KOPT-K1 (cell line): ENCODE data around the gene ST3GAL2.
A peak's percentile ranks its signal among the peaks of the same experiment; 100 is the strongest.

Source experiments
- H3K27ac ChIP-seq: fragments of 200-600 bp; sonication (generic); 2 replicates; pipeline ENCODE4 v1.5.1; 2016; ENCODE audit warnings: antibody characterized with exemption, mild to moderate bottlenecking, low read depth, low read length; ENCODE audit not compliant: poor library complexity, severe bottlenecking
- H3K36me3 ChIP-seq: fragments of 200-600 bp; sonication (generic); 2 replicates; pipeline ENCODE4 v1.5.1; 2017; ENCODE audit warnings: antibody characterized with exemption, mild to moderate bottlenecking, low read length, moderate library complexity; ENCODE audit not compliant: insufficient read depth
- H3K9me3 ChIP-seq: fragments of 200-600 bp; sonication (generic); 2 replicates; pipeline ENCODE4 v1.5.1; 2017; ENCODE audit warnings: antibody characterized with exemption, low read length, mild to moderate bottlenecking; ENCODE audit not compliant: insufficient read depth, poor library complexity, severe bottlenecking

Gene ST3GAL2

GRCh38 chr16:70472786-70473433 is 34.0 kb upstream of the ST3GAL2 start:
- no peaks in the 10 kb centered on the region; the same call in 1 of the 2 replicates for H3K36me3 ChIP-seq
- no peaks in the 10 kb centered on the region for H3K9me3 ChIP-seq
- no peak overlapping the region for H3K27ac ChIP-seq

- H3K36me3 ChIP-seq: no peaks in the 10 kb centered on the region; the same call in 1 of the 2 replicates
- H3K9me3 ChIP-seq: no peaks in the 10 kb centered on the region
- H3K27ac ChIP-seq: no peak overlapping the region
These were observed 32.0 kb upstream of the ST3GAL2 start for GRCh38 chr16:70470927-70471341.

GRCh38 chr16:70470141-70470926 is 31.4 kb upstream of the ST3GAL2 start:
- H3K36me3 ChIP-seq: no peaks in the 10 kb centered on the region; the same call in 1 of the 2 replicates
- H3K27ac ChIP-seq: no peak overlapping the region
- no peaks in the 10 kb centered on the region for H3K9me3 ChIP-seq

- Histone ChIP-seq H3K36me3 (peaks cover 1% of the 10 kb centered on the region; the same call in 1 of the 2 replicates), H3K27ac (no peak overlapping the region), H3K9me3 (no peaks in the 10 kb centered on the region)
These were observed 30.1 kb upstream of the ST3GAL2 start for GRCh38 chr16:70468776-70469525.

- H3K36me3 ChIP-seq: peaks cover 6% of the 10 kb centered on the region; the same call in 1 of the 2 replicates
- H3K9me3 ChIP-seq: no peaks in the 10 kb centered on the region
- H3K27ac ChIP-seq: no peak overlapping the region
These were observed 28.7 kb upstream of the ST3GAL2 start for GRCh38 chr16:70467608-70468007.

GRCh38 chr16:70467113-70467512 is 28.2 kb upstream of the ST3GAL2 start:
- Histone ChIP-seq H3K36me3 (peaks cover 6% of the 10 kb centered on the region; the same call in 1 of the 2 replicates), H3K27ac (no peak overlapping the region), H3K9me3 (no peaks in the 10 kb centered on the region)

GRCh38 chr16:70466805-70467076 is 27.8 kb upstream of the ST3GAL2 start:
- Histone ChIP-seq H3K27ac (no peak overlapping the region), H3K36me3 (peaks cover 6% of the 10 kb centered on the region; the same call in 1 of the 2 replicates), H3K9me3 (no peaks in the 10 kb centered on the region)

- H3K9me3 ChIP-seq: no peaks in the 10 kb centered on the region
- no peak overlapping the region for H3K27ac ChIP-seq
- peaks cover 6% of the 10 kb centered on the region; the same call in 1 of the 2 replicates for H3K36me3 ChIP-seq
These were observed 27.3 kb upstream of the ST3GAL2 start for GRCh38 chr16:70465999-70466804.

- Histone ChIP-seq H3K27ac (no peak overlapping the region), H3K36me3 (peaks cover 6% of the 10 kb centered on the region; the same call in 1 of the 2 replicates), H3K9me3 (no peaks in the 10 kb centered on the region)
These were observed 24.3 kb upstream of the ST3GAL2 start for GRCh38 chr16:70463235-70463634.

GRCh38 chr16:70460737-70461261 is 21.9 kb upstream of the ST3GAL2 start:
- Histone ChIP-seq H3K9me3 (no peaks in the 10 kb centered on the region), H3K36me3 (peaks cover 6% of the 10 kb centered on the region; the same call in 1 of the 2 replicates), H3K27ac (no peak overlapping the region)

- Histone ChIP-seq H3K9me3 (no peaks in the 10 kb centered on the region), H3K27ac (no peak overlapping the region), H3K36me3 (no peaks in the 10 kb centered on the region)
These were observed 18.7 kb upstream of the ST3GAL2 start for GRCh38 chr16:70457446-70458166.

GRCh38 chr16:70455910-70456309 is 17.0 kb upstream of the ST3GAL2 start:
- Histone ChIP-seq H3K27ac (no peak overlapping the region), H3K36me3 (no peaks in the 10 kb centered on the region), H3K9me3 (no peaks in the 10 kb centered on the region)

- peak within 1 kb of the TSS; percentile 91 for H3K27ac ChIP-seq
- H3K9me3 ChIP-seq: no peaks in the 10 kb centered on the region
- H3K36me3 ChIP-seq: no peaks in the 10 kb centered on the region
These were observed 15.5 kb upstream of the ST3GAL2 start, which contains the start of gene FCSK for GRCh38 chr16:70454222-70455034. Gene FCSK, plus strand, starts transcription at chr16:70454595. Its CDS starts 8,596 bp downstream, at chr16:70463191.
